Measurements from ENCODE around the gene MREG. TPM values are rescaled to one million over a fixed set of nuclear protein-coding genes. Genes with fewer than 3 reads are reported as not detected.

Gene MREG
- total RNA-seq, 1 experiment from 2014 or later: 2.1 TPM

GRCh38 chr2:215900203-215900611, 113.1 kb downstream of the MREG start:
- Histone ChIP-seq H3K9me3 (no peaks in the 10 kb centered on the region), H3K36me3 (no peaks in the 10 kb centered on the region), H3K27me3 (no peaks in the 10 kb centered on the region), H3K4me3 (no peak overlapping the region)
- DNase-seq: peak; percentile 73

GRCh38 chr2:215899141-215900074, 113.9 kb downstream of the MREG start:
- no peaks in the 10 kb centered on the region for H3K36me3 ChIP-seq
- no peaks in the 10 kb centered on the region for H3K9me3 ChIP-seq
- no peak overlapping the region for H3K4me3 ChIP-seq
- H3K27me3 ChIP-seq: no peaks in the 10 kb centered on the region
- DNase-seq: peak; percentile 73

GRCh38 chr2:215898363-215898762, 115.0 kb downstream of the MREG start:
- Histone ChIP-seq H3K36me3 (no peaks in the 10 kb centered on the region), H3K4me3 (no peak overlapping the region), H3K27me3 (no peaks in the 10 kb centered on the region), H3K9me3 (no peaks in the 10 kb centered on the region)
- DNase-seq: no peak

GRCh38 chr2:215896921-215897320, 116.4 kb downstream of the MREG start:
- Histone ChIP-seq H3K4me3 (no peak overlapping the region), H3K36me3 (no peaks in the 10 kb centered on the region), H3K9me3 (no peaks in the 10 kb centered on the region), H3K27me3 (no peaks in the 10 kb centered on the region)
- DNase-seq: no peak

- Histone ChIP-seq H3K9me3 (no peaks in the 10 kb centered on the region), H3K27me3 (no peaks in the 10 kb centered on the region), H3K36me3 (no peaks in the 10 kb centered on the region), H3K4me3 (no peak overlapping the region)
- no peak for DNase-seq
Measured at GRCh38 chr2:215895330-215895729, 118.0 kb downstream of the MREG start.

Other genes starting within 250 kb of the MREG start
- 15.9 and 19.3 TPM in 2 replicates for gene PECR, start 68.3 kb upstream of the MREG start, total RNA-seq (2014; rRNA removed; shearing (Covaris generic); ENCODE audit: low replicate concordance)
- not detected in 2 replicates for gene TMEM169, start 68.4 kb upstream of the MREG start, total RNA-seq (2014; rRNA removed; shearing (Covaris generic); ENCODE audit: low replicate concordance)
- gene XRCC5, start 95.8 kb upstream of the MREG start, total RNA-seq (2014; rRNA removed; shearing (Covaris generic); ENCODE audit: low replicate concordance): 313 and 393 TPM in 2 replicates